Panc1 (cell line): ENCODE data around the gene NUP93. TPM values are rescaled to one million over a fixed set of nuclear protein-coding genes. Genes with fewer than 3 reads are reported as not detected.

Experiments used
- ATAC-seq: fragments of 200-7000 bp; cut with Tn5 transposase; 2 replicates; pipeline ENCODE4 v1.9.1; 2020; ENCODE audit warnings: mild to moderate bottlenecking, moderate library complexity
- BruUV-seq: library from RNA; stranded (reverse); fragments of 400-500 nt; replicated peaks from 2 replicates; lab custom pipeline; 2021; lab: Mats Ljungman, UMichigan
- CTCF ChIA-PET: fragments of 300-600 bp; sonication (Branson Sonifier 250); formaldehyde crosslinking; loops from one replicate; lab custom pipeline; 2022; ENCODE audit warnings: antibody characterized with exemption; lab: Charles Lee
- POLR2A ChIA-PET: fragments of 300-600 bp; sonication (Branson Sonifier 250); formaldehyde crosslinking; loops from one replicate; lab custom pipeline; 2022; ENCODE audit warnings: antibody characterized with exemption; lab: Charles Lee
- DNase-seq: peaks from one replicate; pipeline ENCODE4 v3.0.0-alpha.2; 2010; ENCODE audit warnings: low read depth, low spot score
- H3K27ac ChIP-seq: 2 replicates; pipeline ENCODE4 v1.5.1; 2011; ENCODE audit warnings: mild to moderate bottlenecking, low read length, inconsistent platforms
- H3K27me3 ChIP-seq: fragments of 200-500 bp; sonication (Bioruptor generic); 2 replicates; pipeline ENCODE4 v1.6.0; 2014; ENCODE audit warnings: low read length, inconsistent platforms; ENCODE audit not compliant: control insufficient read depth, insufficient read depth
- H3K36me3 ChIP-seq: fragments of 200-500 bp; sonication (Bioruptor generic); 2 replicates; pipeline ENCODE4 v1.5.1; 2014; ENCODE audit warnings: inconsistent platforms, mild to moderate bottlenecking, low read length, moderate library complexity; ENCODE audit not compliant: control insufficient read depth, insufficient read depth
- H3K4me1 ChIP-seq: 2 replicates; pipeline ENCODE4 v1.5.1; 2011; ENCODE audit warnings: inconsistent platforms, mild to moderate bottlenecking, low read length, moderate library complexity; ENCODE audit not compliant: control insufficient read depth, insufficient read depth
- H3K4me3 ChIP-seq, 2 experiments: 2 replicates each; pipeline ENCODE4 v1.5.1; 2011 to 2012; ENCODE audit warnings: low read depth in 2 of 2, low read length in 2 of 2, mild to moderate bottlenecking in 2 of 2, inconsistent platforms in 1 of 2, moderate library complexity in 1 of 2
- H3K9me3 ChIP-seq: fragments of 200-500 bp; sonication (Bioruptor generic); 2 replicates; pipeline ENCODE4 v1.5.1; 2014; ENCODE audit warnings: low read depth, mild to moderate bottlenecking, inconsistent platforms, low read length, moderate library complexity; ENCODE audit not compliant: control insufficient read depth, insufficient read depth
- POLR2AphosphoS5 ChIP-seq: IDR thresholded peaks from 2 replicates; pipeline ENCODE4 v1.6.1; 2012; ENCODE audit warnings: mild to moderate bottlenecking, low read depth, low read length, moderate library complexity
- REST ChIP-seq, 2 experiments: IDR thresholded peaks; 2 replicates each; pipeline ENCODE4 v1.6.1; 2011 to 2012; ENCODE audit warnings: low read depth in 2 of 2, control low read depth in 1 of 2, low read length in 1 of 2, mild to moderate bottlenecking in 1 of 2, moderate library complexity in 1 of 2; ENCODE audit not compliant: insufficient read depth in 1 of 2
- SIN3A ChIP-seq: IDR thresholded peaks from 2 replicates; pipeline ENCODE4 v1.6.1; 2012; ENCODE audit warnings: low read depth, mild to moderate bottlenecking, low read length, moderate library complexity, borderline replicate concordance; ENCODE audit not compliant: insufficient read depth
- TCF7L2 ChIP-seq: IDR thresholded peaks from 2 replicates; pipeline ENCODE4 v1.6.1; 2011; ENCODE audit warnings: mild to moderate bottlenecking, low read depth, low read length, inconsistent platforms
- in situ Hi-C: cut with HindIII; loops from 2 replicates; pipeline ENCODE4 v1.10.0; 2016; ENCODE audit warnings: low sequenced_read_pairs, low pct_unique_long_range_greater_than_20kb
- intact Hi-C: fragments of 100-400 bp; cut with micrococcal nuclease; formaldehyde crosslinking; loops from one replicate; pipeline ENCODE4 v1.10.0; 2022; ENCODE audit not compliant: unreplicated experiment
- total RNA-seq: library from RNA; stranded (reverse); gene quantifications from one replicate; pipeline ENCODE4 v1.2.1, GENCODE V29; 2021; ENCODE audit not compliant: unreplicated experiment
- TF ChIP-seq, protein P1 (sequence below): fragments of 450-650 bp; IDR thresholded peaks from 2 replicates; pipeline ENCODE4 v1.5.1; 2017; ENCODE audit warnings: mild to moderate bottlenecking

The NUP93 gene
- total RNA-seq, 1 experiment from 2014 or later = 88.5 TPM

DNA sequence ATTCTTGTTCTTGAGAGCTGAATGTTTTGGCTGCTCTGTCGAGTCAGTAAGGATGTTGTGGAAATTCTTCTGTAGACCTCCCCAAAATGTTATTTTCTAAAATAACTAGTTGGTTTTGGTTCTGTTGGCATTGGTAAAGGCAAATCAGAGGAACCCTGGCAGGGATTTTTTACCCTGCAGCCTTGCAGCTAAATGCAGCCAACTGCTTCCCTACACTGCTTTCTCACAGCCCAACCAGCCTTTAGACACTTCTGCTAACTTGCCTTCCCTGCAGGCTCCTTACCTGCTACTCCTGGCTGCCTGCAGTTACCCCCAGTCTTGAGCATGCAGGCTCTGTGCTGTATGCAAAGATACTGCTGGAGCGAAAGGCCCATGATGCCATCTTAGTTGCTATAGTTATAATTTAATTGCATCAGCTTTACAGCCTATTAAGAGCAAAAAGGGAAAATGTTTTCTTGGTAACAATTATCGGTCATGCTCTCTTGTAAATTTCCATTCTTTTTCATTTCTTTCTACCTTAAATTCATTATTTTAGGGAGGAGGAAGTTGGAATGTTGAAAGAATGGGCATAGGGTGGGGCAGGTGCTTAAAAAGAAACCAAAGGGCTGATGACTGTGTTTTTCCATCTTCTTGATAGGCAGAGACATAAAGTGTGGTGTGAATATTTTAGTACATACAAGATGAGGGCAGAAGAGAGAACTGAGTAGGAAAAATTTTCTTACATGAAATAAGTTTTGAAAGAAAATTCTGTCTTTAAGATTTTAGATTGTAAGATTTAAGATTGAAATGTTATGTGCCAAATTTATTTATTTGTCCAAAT lies 20.0 kb downstream of the NUP93 start:
- Histone ChIP-seq H3K27me3 (no peaks in the 10 kb centered on the region), H3K27ac (no peak overlapping the region), H3K9me3 (peaks cover 3% of the 10 kb centered on the region; the same call in 1 of the 2 replicates), H3K4me1 (peaks cover 4% of the 10 kb centered on the region; the same call in 1 of the 2 replicates), H3K4me3 (no peak overlapping the region), H3K36me3 (no peaks in the 10 kb centered on the region; the same call in 1 of the 2 replicates)
- in situ Hi-C loops (no loop called here), intact Hi-C loops (no loop called here)
- BruUV-seq = no TSS peak
- ATAC-seq (no peak), DNase-seq (no peak)
- ChIA-PET CTCF (no interaction called here), POLR2A (no interaction called here)
- TF ChIP-seq, protein P1, sequence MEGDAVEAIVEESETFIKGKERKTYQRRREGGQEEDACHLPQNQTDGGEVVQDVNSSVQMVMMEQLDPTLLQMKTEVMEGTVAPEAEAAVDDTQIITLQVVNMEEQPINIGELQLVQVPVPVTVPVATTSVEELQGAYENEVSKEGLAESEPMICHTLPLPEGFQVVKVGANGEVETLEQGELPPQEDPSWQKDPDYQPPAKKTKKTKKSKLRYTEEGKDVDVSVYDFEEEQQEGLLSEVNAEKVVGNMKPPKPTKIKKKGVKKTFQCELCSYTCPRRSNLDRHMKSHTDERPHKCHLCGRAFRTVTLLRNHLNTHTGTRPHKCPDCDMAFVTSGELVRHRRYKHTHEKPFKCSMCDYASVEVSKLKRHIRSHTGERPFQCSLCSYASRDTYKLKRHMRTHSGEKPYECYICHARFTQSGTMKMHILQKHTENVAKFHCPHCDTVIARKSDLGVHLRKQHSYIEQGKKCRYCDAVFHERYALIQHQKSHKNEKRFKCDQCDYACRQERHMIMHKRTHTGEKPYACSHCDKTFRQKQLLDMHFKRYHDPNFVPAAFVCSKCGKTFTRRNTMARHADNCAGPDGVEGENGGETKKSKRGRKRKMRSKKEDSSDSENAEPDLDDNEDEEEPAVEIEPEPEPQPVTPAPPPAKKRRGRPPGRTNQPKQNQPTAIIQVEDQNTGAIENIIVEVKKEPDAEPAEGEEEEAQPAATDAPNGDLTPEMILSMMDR = no peak
- TF ChIP-seq REST (IDR thresholded peaks at IDR 0.05; ENCODE audit: insufficient read depth in 1 of 2, low read depth in 2 of 2, low read length in 1 of 2) (no peak), POLR2AphosphoS5 (no peak), SIN3A (no peak), TCF7L2 (no peak)

DNA sequence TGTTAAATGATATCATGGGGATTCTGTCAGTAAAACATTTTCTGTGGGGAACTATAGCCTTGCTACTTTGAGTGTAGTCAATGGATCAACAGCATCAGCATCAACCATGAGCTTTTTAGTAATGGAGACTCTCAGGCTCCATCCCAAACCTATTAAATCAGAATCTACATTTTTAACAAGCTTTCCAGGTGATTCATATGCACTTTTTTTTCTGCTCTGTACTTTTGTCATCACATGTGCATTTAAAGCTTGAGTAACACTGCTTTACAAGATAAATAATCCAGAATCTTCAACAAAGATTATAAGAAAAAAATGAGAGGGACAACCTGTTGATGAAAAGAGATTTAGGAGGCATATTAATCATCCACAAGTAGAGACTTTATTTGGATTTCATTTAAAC lies 23.5 kb downstream of the NUP93 start:
- Histone ChIP-seq H3K4me3 (no peak overlapping the region), H3K9me3 (peaks cover 3% of the 10 kb centered on the region; the same call in 1 of the 2 replicates), H3K27ac (no peak overlapping the region), H3K4me1 (peaks cover 4% of the 10 kb centered on the region; the same call in 1 of the 2 replicates), H3K36me3 (no peaks in the 10 kb centered on the region; the same call in 1 of the 2 replicates), H3K27me3 (no peaks in the 10 kb centered on the region)
- BruUV-seq = no TSS peak
- DNase-seq (no peak), ATAC-seq (no peak)
- intact Hi-C loops (no loop called here), in situ Hi-C loops (no loop called here)
- TF ChIP-seq REST (IDR thresholded peaks at IDR 0.05; ENCODE audit: insufficient read depth in 1 of 2, low read depth in 2 of 2, low read length in 1 of 2) = no peak
- no peak for TF ChIP-seq SIN3A
- TF ChIP-seq, protein P1 = no peak
- TF ChIP-seq TCF7L2 = no peak
- ChIA-PET POLR2A (interaction anchor here (0.7 kb wide), 1 partner anchor 371 kb away, joined by 3 read pairs; no protein-coding TSS in a partner anchor), CTCF (no interaction called here)
